CD4-positive, alpha-beta T cell treated with Interleukin-2 at 100 ng/mL for 4 hours (primary cell): ENCODE data around the gene HSD3B1.

Source experiments
- DNase-seq: peaks from one replicate; pipeline ENCODE4 v3.0.0-alpha.2; 2020; ENCODE audit warnings: low spot score

Gene HSD3B1

GRCh38 chr1:119506941-119507340 lies at the start of gene HSD3B1:
HSD3B1 (plus strand) TSS chr1:119507210; CDS start chr1:119507477, 267 bp downstream.
- DNase-seq = no peak

- no peak for DNase-seq
Measured at GRCh38 chr1:119462964-119463363, 44.0 kb upstream of the HSD3B1 start.

GRCh38 chr1:119463569-119463968 lies 43.4 kb upstream of the HSD3B1 start:
- DNase-seq = no peak

GRCh38 chr1:119466445-119466844 lies 40.6 kb upstream of the HSD3B1 start:
- no peak for DNase-seq

GRCh38 chr1:119467219-119467618 lies 39.8 kb upstream of the HSD3B1 start:
- no peak for DNase-seq

- DNase-seq = no peak
Measured at GRCh38 chr1:119467857-119468668, 38.9 kb upstream of the HSD3B1 start.

GRCh38 chr1:119469741-119470140 lies 37.3 kb upstream of the HSD3B1 start:
- DNase-seq = no peak

- DNase-seq = no peak
Measured at GRCh38 chr1:119470377-119470776, 36.6 kb upstream of the HSD3B1 start.

GRCh38 chr1:119470958-119471357 lies 36.1 kb upstream of the HSD3B1 start:
- no peak for DNase-seq

- DNase-seq = no peak
Measured at GRCh38 chr1:119471566-119471965, 35.4 kb upstream of the HSD3B1 start.

- no peak for DNase-seq
Measured at GRCh38 chr1:119472080-119472818, 34.8 kb upstream of the HSD3B1 start.

- DNase-seq = no peak
Measured at GRCh38 chr1:119472819-119473175, 34.2 kb upstream of the HSD3B1 start.

GRCh38 chr1:119475866-119476439 lies 31.1 kb upstream of the HSD3B1 start:
- no peak for DNase-seq

GRCh38 chr1:119477710-119478109 lies 29.3 kb upstream of the HSD3B1 start:
- DNase-seq = no peak

GRCh38 chr1:119480175-119480574 lies 26.8 kb upstream of the HSD3B1 start:
- no peak for DNase-seq

GRCh38 chr1:119481951-119482350 lies 25.1 kb upstream of the HSD3B1 start:
- DNase-seq = no peak

- DNase-seq = no peak
Measured at GRCh38 chr1:119482517-119483425, 24.2 kb upstream of the HSD3B1 start.

- no peak for DNase-seq
Measured at GRCh38 chr1:119483441-119484200, 23.4 kb upstream of the HSD3B1 start.

GRCh38 chr1:119485201-119485600 lies 21.8 kb upstream of the HSD3B1 start:
- DNase-seq = no peak

GRCh38 chr1:119488216-119488615 lies 18.8 kb upstream of the HSD3B1 start:
- DNase-seq = no peak

- DNase-seq = no peak
Measured at GRCh38 chr1:119489201-119489600, 17.8 kb upstream of the HSD3B1 start.
